GM18858 (cell line): ENCODE measurements around the gene SPACA1.
"Not testable (repeated sequence)": the region's sequence is repeated elsewhere in the genome, so short reads cannot be mapped to it uniquely, and the experiment has no call there.

ENCODE experiments used
- ATAC-seq: cut with Tn5 transposase; IDR thresholded peaks from one replicate; pipeline ENCODE4 v1.9.1; 2021; ENCODE audit not compliant: unreplicated experiment

The SPACA1 gene, protein sequence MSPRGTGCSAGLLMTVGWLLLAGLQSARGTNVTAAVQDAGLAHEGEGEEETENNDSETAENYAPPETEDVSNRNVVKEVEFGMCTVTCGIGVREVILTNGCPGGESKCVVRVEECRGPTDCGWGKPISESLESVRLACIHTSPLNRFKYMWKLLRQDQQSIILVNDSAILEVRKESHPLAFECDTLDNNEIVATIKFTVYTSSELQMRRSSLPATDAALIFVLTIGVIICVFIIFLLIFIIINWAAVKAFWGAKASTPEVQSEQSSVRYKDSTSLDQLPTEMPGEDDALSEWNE

GRCh38 chr6:88047510-88048150, at the start of gene SPACA1:
Gene SPACA1, plus strand, starts transcription at chr6:88047841. Its CDS starts 65 bp downstream, at chr6:88047906.
- no peak for ATAC-seq

DNA sequence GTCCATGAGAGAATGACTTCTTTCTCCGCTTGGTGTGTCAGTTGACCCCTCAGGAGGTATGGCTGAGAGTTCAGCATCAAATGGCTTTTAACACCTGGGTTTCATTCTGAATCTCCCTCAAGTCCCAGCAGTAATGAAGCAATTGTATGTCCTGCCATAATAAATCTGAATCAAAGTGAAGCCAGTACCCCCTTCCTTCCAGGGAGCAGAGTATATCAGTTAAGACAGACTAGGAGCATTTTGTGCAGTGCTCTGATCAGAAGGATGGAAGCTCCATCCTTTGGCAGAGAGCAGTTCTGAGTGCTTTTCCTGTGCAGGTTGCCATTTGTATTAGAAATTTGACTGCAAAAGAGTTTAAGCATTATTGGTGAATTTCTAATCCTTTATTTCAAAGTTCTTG, 46.9 kb upstream of the SPACA1 start:
- ATAC-seq = no peak

DNA sequence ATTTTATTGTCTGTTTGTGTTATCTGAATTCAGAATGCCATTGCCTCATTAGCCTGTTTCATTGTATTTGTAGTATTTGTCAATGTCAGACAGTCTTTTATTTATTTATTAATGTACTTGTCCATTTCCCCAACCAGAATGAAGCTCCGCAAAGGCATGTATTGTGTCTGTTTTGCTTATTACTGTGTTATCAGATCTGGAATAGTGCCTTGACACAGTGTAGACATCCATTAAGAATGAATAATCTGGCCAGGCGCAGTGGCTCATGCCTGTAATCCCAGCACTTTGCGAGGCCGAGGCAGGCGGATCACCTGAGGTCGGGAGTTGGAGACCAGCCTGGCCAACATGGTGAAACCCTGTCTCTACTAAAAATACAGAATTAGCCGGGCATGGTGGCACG, 46.4 kb upstream of the SPACA1 start:
- not testable (repeated sequence) for ATAC-seq

DNA sequence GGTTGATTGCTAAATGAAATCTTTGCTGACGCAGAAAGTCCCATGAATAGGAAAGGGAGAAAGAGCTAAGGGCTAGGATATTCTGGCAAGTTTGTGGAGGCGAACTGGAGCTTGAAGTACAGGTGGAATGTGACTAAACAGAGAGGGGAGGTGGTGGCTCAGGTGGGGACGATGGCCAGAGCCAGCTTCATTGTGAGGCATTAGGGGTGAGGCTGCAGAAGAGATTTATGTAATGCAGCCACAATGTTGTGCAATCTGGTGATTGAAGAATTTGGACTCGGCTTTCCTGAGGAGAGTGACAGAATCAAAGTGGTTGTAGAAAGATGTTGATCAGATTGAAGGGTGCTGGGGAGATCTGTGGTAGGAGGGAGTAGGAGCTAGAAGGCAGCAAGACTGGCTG, 42.9 kb upstream of the SPACA1 start:
- no peak for ATAC-seq

DNA sequence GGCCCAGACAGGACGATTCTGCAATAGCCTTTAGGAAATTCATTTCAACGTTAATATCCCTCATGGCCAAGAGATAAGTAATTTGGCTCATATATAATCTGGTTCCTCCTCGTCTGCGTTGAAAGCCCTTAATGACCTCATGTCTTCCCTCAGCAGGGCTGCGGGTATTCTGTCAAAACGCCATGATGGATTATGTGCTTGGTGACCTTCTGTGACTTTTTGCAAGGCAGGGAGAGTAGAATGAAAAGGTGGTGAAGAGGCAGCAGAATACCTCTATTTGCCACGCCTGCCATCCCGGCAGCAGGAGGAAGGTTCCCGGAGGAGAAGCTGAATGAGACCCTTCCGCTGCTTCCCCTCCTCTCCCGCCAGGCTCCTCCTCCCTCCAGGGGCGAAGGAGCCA, 41.1 kb upstream of the SPACA1 start:
- no peak for ATAC-seq

DNA sequence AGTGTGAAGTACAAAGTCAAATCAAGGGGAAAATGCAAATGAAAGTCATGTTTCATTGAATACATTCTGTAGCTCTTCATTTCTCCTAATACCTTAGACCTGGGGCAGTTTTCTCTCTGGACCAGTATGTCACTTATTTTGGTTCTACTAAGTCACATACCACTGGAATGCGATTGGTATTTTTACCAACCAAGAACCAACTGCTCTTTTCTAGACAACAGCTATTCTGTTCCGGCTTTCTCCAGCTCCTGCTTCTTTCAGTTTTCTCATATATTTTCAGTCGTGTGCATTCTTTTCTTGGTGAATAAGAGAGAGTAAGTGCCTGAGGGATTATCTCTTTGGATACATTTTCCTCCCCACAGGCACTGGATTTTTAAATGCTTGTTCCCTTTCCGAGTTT, 39.2 kb upstream of the SPACA1 start:
- no peak for ATAC-seq

DNA sequence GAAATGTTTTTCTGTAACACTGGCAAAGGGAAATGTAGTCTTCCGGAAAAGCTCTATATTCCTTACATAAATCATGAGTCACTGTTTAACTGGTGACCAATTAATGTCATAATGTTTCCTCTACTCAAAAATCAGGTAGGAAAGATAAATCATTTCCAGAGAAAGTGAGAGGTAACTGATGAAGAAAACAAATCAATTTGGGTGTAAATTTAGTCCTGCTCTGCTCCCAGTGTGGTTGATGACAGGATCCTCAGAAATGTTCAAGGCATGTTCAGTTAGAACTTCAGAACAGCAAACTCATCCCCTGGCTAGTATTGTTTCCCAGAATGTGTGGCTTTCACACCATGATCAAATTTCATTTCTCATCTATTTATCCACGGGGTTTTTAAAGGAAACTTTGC, 38.8 kb upstream of the SPACA1 start:
- no peak for ATAC-seq

DNA sequence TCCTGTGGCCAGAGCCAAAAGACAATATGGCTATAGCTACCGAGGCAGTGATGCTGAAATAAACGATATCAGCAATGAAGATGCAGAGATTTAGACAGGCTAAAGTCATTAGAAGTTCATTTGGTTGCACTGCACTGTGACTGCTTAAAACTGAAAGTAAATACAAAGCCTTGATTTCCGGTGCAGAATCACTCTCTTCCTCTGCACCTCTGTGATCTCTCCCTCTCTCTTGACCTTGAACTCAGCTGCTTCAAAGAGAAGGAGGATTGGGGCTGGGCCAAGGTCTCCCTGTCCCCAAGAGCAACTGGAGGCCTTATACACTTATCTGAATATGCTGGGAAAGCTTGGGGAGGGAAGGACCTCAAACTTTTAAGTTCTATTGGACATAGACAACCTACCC, 34.6 kb upstream of the SPACA1 start:
- no peak for ATAC-seq

DNA sequence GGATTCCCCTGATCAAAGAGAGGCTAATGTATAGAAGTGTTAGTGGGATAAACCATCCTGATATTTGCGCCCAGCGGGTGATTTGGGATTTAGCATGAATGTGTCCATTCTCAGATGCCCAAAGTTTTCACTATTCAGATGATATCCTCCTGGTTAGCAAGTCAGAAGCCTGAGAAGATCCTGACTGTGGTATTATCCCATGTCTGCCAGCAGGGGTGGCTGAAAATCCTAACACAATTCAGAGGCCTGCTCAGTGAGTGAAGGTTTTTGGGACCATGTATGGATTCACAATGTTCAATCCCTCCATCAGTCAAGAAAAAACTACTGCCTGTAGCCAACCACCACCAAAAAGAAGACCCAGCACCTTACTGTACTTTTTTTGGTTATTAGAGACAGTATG, 34.1 kb upstream of the SPACA1 start:
- no peak for ATAC-seq

GRCh38 chr6:88020439-88020838, 27.2 kb upstream of the SPACA1 start:
- ATAC-seq = no peak

- no peak for ATAC-seq
Observed at GRCh38 chr6:88024696-88025095, 22.9 kb upstream of the SPACA1 start.

DNA sequence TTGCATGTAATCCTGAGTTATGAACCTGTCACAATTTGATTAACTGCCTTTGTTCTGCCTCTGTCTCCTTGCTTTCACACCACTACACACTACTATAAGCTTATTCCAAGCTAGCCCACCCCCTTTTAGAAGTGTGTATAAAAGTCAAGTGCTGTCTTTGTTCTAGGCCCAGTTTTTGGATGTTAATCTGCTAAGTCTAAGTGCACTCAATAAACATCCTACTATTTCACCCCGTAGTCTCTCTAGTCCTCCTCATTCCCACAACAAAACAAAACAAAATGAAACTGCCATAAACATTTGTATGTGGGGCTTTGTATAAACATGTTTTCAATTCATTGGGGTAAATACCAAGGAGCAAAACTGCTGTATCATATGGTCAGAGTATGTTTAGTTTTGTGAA, 16.1 kb upstream of the SPACA1 start:
- no peak for ATAC-seq

DNA sequence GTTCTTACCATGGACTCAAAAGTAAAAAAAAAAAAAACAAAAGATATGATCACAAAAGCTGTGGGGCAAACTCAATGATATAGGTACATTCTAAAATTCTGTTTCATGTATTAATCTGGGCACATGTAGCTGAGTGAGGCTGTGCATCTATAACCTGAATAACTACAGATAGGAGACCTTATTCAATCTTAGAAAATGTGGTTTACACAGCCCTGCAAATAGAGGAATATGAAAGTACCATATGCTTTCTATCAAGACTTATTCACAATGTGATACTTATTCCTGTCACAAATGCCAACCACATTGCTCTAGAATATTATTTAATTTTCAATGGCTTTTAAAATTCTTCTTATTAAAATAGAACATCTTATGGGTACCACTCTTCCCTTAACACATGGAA, 3.1 kb upstream of the SPACA1 start:
- no peak for ATAC-seq

DNA sequence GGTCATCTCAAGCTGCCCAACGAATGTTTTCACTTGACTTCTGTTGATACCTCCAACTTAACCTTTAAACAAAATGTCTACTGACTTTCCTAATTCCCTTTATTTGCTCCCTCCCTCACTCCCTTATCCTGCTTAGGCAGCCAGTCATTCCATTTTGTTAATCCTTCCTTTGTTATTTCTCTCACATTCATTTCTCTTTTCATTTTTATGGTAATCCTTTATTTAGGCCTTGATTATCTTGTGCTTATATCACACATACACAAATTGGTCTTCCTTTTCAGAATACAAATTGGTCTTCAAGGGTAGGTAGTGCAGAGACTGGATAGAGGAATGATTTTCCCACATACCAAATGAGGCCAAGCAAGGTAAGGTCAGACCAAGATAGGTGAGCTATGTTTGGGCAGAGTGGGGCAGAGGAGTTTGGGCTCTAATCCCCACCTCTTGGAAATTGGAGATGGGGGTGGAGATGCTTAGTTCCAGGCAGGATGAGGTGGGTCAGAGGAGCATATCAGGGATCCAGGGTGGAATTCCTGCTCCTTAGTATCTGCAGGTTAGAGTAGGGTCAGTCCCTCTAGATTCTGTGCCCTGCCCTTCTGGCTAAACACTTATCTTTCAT, 2.0 kb upstream of the SPACA1 start:
- no peak for ATAC-seq

DNA sequence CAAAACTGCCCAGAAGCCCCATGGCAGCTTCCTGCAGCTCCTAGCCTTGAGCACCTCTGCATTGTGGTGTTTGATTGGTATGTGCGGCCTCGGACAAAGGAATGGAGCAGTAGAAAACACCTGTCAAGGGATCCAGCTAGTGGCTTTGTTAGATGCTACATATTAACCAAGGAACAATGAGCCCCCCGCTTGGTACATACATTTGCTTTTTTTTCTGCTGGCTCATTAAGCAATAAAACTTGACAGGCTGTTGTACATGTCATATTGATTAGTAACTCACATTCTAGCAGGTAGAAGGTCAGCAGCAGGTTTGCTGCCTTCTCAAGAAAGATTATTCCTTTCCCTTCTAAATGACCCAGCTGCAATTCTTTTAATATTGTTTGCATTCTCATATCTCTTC, 937 bp downstream of the SPACA1 start:
- ATAC-seq = no peak

DNA sequence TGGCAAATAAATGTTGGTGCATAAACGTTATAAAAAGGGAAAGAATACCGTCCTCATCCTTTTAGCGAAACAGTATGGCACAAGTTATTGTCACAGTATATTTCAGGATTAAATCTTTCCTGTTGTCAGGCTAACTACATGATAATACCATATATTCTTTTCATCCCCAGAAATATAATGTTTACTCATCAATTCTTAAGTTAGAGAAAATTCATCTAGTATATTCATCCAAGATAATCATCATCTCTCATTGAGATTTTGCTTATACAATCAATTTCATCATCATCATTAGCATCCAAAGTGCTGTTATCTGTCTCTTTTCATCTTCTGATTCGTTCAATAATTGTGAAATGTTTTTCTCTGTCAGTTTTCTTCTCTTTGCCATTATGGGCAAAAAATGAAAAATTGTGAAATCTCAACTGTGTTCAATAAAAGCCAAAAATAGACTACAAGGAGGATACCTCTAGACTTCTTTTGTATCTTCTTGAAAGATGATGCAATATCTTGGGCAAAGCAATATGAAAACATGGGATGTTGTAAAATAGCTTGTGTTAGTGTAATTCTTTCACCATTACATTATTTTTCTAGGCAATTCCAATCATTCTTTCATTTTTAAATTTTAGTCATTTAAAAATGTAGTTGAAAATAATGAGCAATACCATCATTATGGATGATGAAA, 2.6 kb downstream of the SPACA1 start:
- no peak for ATAC-seq

DNA sequence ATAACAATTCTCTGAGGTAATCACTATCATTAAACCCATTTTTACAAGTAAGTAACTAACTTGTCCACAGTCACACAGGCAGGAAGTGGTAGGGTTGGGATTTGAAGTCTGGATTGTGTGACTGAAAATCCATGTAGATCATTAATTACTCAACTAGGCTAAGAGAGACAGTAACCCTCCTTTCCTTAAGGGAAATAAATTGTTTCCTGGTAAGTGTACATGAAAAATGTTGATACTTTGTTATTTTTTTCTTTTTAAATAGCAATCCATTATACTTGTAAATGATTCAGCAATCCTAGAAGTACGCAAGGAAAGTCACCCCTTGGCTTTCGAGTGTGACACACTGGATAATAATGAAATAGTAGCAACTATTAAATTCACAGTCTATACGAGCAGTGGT, 11.6 kb downstream of the SPACA1 start:
- no peak for ATAC-seq

GRCh38 chr6:88062376-88062775, 14.7 kb downstream of the SPACA1 start:
- ATAC-seq = no peak

GRCh38 chr6:88072462-88072861, 24.8 kb downstream of the SPACA1 start:
- no peak for ATAC-seq

DNA sequence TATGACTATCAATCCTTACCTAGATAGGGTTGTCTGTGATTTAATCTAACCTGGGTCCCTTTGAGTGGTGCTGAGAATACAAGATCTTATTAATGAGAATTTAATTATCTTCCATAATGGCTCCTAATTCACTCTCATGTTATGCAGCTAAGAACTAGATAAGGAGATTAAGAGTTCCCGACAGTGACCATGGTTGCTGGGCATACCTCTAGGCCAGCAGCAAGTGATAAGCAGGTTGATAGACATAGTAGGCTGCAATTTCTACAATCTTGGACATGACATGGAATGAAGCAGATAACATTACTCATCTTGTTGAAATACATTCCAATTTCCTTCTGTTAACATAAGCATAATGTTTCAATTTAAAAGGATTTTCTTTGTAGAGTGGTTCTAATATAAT, 27.1 kb downstream of the SPACA1 start:
- no peak for ATAC-seq

DNA sequence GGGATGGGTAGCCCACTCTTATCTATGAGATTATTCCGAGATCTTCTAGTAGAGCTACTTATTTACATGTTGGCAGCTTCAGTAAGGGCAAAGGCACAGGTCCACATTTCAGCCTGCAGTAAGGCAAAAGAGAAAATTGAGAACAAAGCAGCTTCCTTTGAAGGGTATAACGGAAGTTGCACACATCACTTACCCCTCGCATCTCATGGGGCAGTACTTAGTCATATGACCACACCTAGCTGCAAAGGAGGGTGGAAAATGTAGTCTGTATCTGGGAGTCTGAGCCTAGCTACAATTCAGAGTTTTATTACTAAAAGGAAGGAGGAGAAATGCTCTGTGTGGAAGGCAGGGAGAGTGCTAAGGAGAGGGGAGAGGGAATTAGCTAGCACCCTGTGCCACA, 29.7 kb downstream of the SPACA1 start:
- ATAC-seq = no peak

- ATAC-seq = no peak
Observed at GRCh38 chr6:88086792-88087191, 39.2 kb downstream of the SPACA1 start.
